ENCODE measurements around the gene CFAP45. TPM values are rescaled to one million over a fixed set of nuclear protein-coding genes. Genes with fewer than 3 reads are reported as not detected.

The CFAP45 gene
- total and polyA plus RNA-seq, 2 of the 8 experiments (the other 6 are each of a cell fraction or from before 2014, with no cell fraction given) = 0.05 TPM; not detected in 1

- Histone ChIP-seq H3K4me1 (replicated peaks in 1 of 4; ENCODE audit: control insufficient read depth in 3 of 4, insufficient read depth in 4 of 4, low read length in 3 of 4) (peaks cover 0 to 2% (median 0%) of the 10 kb centered on the region in 4 experiments; a peak in 2 of 7 replicates), H3K4me3 (ENCODE audit: extremely low read depth in 1 of 4, insufficient read depth in 2 of 4, low read depth in 3 of 4, low read length in 4 of 4) (no peak overlapping the region), H2AFZ (ENCODE audit: low read length) (no peak overlapping the region), H3K79me2 (ENCODE audit: control insufficient read depth in 1 of 2, insufficient read depth in 2 of 2, low read length in 2 of 2) (no peaks in the 10 kb centered on the region), H4K91ac (replicated peaks; ENCODE audit: insufficient read length, low read length) (no peak overlapping the region), H3K23me2 (ENCODE audit: low read depth, low read length) (peaks cover 10% of the 10 kb centered on the region; the same call in 1 of the 2 replicates), H3K27ac (ENCODE audit: low read depth, low read length) (no peak overlapping the region), H2BK15ac (ENCODE audit: low read length) (no peak overlapping the region), H3K23ac (ENCODE audit: insufficient read length) (no peak overlapping the region), H4K8ac (ENCODE audit: extremely low read depth, insufficient read depth, low read length) (no peak overlapping the region), H3K18ac (ENCODE audit: extremely low read depth, low read length) (no peak overlapping the region), H3K79me1 (ENCODE audit: low read depth, low read length) (no peaks in the 10 kb centered on the region), H3K4ac (replicated peaks; ENCODE audit: insufficient read length, low read depth, low read length) (no peak overlapping the region), H4K5ac (ENCODE audit: insufficient read length, low read depth, low read length) (no peak overlapping the region), H3K4me2 (ENCODE audit: insufficient read depth in 1 of 2, low read depth in 2 of 2, low read length in 2 of 2) (no peak overlapping the region), H4K20me1 (replicated peaks in 1 of 2; ENCODE audit: control insufficient read depth in 1 of 2, insufficient read depth in 2 of 2, low read length in 2 of 2) (no peaks in the 10 kb centered on the region), H2AK5ac (ENCODE audit: low read depth, low read length) (no peak overlapping the region), H3K27me3 (replicated peaks in 1 of 4; ENCODE audit: control insufficient read depth in 3 of 4, extremely low read depth in 1 of 4, insufficient read depth in 3 of 4, low read length in 3 of 4) (peaks cover 7 to 33% (median 24%) of the 10 kb centered on the region in 4 experiments), H3K9me3 (ENCODE audit: insufficient read depth in 2 of 2, low read depth in 1 of 2, low read length in 1 of 2) (no peaks in the 10 kb centered on the region; a peak in 1 of 4 replicates), H2BK5ac (ENCODE audit: low read depth, low read length) (no peak overlapping the region), H2BK120ac (replicated peaks; ENCODE audit: low read depth, low read length) (no peak overlapping the region), H2BK12ac (ENCODE audit: low read depth, low read length) (no peak overlapping the region), H2BK20ac (ENCODE audit: low read length) (no peak overlapping the region), H3K36me3 (ENCODE audit: control insufficient read depth in 2 of 4, insufficient read depth in 4 of 4, low read length in 3 of 4) (no peaks in the 10 kb centered on the region), H3K9ac (replicated peaks in 1 of 4; ENCODE audit: extremely low read depth in 1 of 4, low read depth in 3 of 4, low read length in 3 of 4) (no peak overlapping the region), H3K14ac (ENCODE audit: insufficient read length) (no peak overlapping the region), H3K56ac (replicated peaks; ENCODE audit: insufficient read length, low read depth, low read length) (no peak overlapping the region)
- FAIRE-seq (no peak), DNase-seq (ENCODE audit: low read depth in 1 of 2, low spot score in 2 of 2) (no peak)
- TF ChIP-seq SP1 (IDR thresholded peaks at IDR 0.05; ENCODE audit: low read depth, low read length) = no peak
- no peak for TF ChIP-seq JUN (IDR thresholded peaks at IDR 0.05; ENCODE audit: low read depth, low read length)
- no peak for TF ChIP-seq ASH2L (IDR thresholded peaks at IDR 0.05; ENCODE audit: low read length)
- TF ChIP-seq RFX5 (IDR thresholded peaks at IDR 0.05; ENCODE audit: borderline replicate concordance, low read depth, low read length) = no peak
- no peak for TF ChIP-seq SP2 (IDR thresholded peaks at IDR 0.05; ENCODE audit: low read length)
- no peak for TF ChIP-seq MAFK (IDR thresholded peaks at IDR 0.05; ENCODE audit: low read depth, low read length)
- TF ChIP-seq POU5F1 (IDR thresholded peaks at IDR 0.05; ENCODE audit: low read depth, low read length) = no peak
- no peak for TF ChIP-seq TAF7 (optimal IDR thresholded peaks at IDR 0.05; ENCODE audit: borderline replicate concordance, low read depth, low read length)
- POLR2A ChIA-PET (ENCODE audit: partially characterized antibody) = no interaction called here
- CTCF ChIA-PET (ENCODE audit: partially characterized antibody) = interaction anchor here (0.9 to 14.8 kb wide), 4 partner anchors 33 to 148 kb away, joined by 3 to 111 read pairs (median 8); no protein-coding TSS in a partner anchor
- 90% methylated on average over 6 of the region's 6 CpGs; no CpG with 5 or more reads in 1 of the 2 experiments for WGBS, 2 experiments (ENCODE audit: extremely low coverage in 1 of 2, insufficient coverage in 1 of 2, insufficient read length in 1 of 2, insufficient replicate concordance in 2 of 2, low coverage in 1 of 2, low lambda C conversion rate in 2 of 2, missing lambda C conversion rate in 1 of 2)
Measured at GRCh38 chr1:159857889-159858288, 42.1 kb downstream of the CFAP45 start.

Measured in H1 (cell line).